NOMO-1 (cell line): ENCODE measurements around the gene TEKT3.

ENCODE experiments used
- DNase-seq, 2 experiments: peaks; one replicate each; lab custom pipeline; 2025; ENCODE audit not compliant: unreplicated experiment in 2 of 2; lab: John Stamatoyannopoulos, UW

The TEKT3 gene

GRCh38 chr17:15341385-15341849 lies at the start of gene TEKT3:
TEKT3 (minus strand) TSS chr17:15341597; CDS start chr17:15331585, 10,012 bp downstream.
- DNase-seq, result no peak

GRCh38 chr17:15388356-15389041 lies 47.1 kb upstream of the TEKT3 start:
- no peak for DNase-seq

GRCh38 chr17:15386083-15386482 lies 44.7 kb upstream of the TEKT3 start:
- DNase-seq, result no peak

GRCh38 chr17:15385305-15385704 lies 43.9 kb upstream of the TEKT3 start:
- DNase-seq, result no peak

GRCh38 chr17:15384142-15384787 lies 42.9 kb upstream of the TEKT3 start:
- DNase-seq, result no peak

GRCh38 chr17:15382914-15383313 lies 41.5 kb upstream of the TEKT3 start:
- DNase-seq, result no peak

- no peak for DNase-seq
These were observed 40.3 kb upstream of the TEKT3 start for GRCh38 chr17:15381707-15382106.

- DNase-seq, result no peak
These were observed 39.0 kb upstream of the TEKT3 start for GRCh38 chr17:15380446-15380845.

- no peak for DNase-seq
These were observed 38.3 kb upstream of the TEKT3 start for GRCh38 chr17:15379659-15380058.

- no peak for DNase-seq
These were observed 36.8 kb upstream of the TEKT3 start for GRCh38 chr17:15378243-15378642.

- DNase-seq, result no peak
These were observed 36.2 kb upstream of the TEKT3 start for GRCh38 chr17:15377616-15378015.

- no peak for DNase-seq
These were observed 35.8 kb upstream of the TEKT3 start for GRCh38 chr17:15377200-15377599.

GRCh38 chr17:15371376-15372130 lies 30.2 kb upstream of the TEKT3 start:
- DNase-seq, result no peak

- no peak for DNase-seq
These were observed 27.2 kb upstream of the TEKT3 start for GRCh38 chr17:15368600-15368999.

- no peak for DNase-seq
These were observed 24.6 kb upstream of the TEKT3 start for GRCh38 chr17:15366026-15366425.

GRCh38 chr17:15364615-15365014 lies 23.2 kb upstream of the TEKT3 start:
- no peak for DNase-seq

- no peak for DNase-seq
These were observed 22.3 kb upstream of the TEKT3 start for GRCh38 chr17:15363702-15364101.

GRCh38 chr17:15361592-15361991 lies 20.2 kb upstream of the TEKT3 start:
- DNase-seq, result no peak

- no peak for DNase-seq
These were observed 19.8 kb upstream of the TEKT3 start for GRCh38 chr17:15361151-15361550.

- DNase-seq, result no peak
These were observed 12.9 kb upstream of the TEKT3 start for GRCh38 chr17:15354256-15354655.

- no peak for DNase-seq
These were observed 10.5 kb upstream of the TEKT3 start for GRCh38 chr17:15351925-15352324.

GRCh38 chr17:15351478-15351840 lies 10.1 kb upstream of the TEKT3 start:
- no peak for DNase-seq
